Stimulated activated CD8-positive, alpha-beta memory T cell treated with anti-CD3 and anti-CD28 coated beads, Interleukin-12 subunit alpha, Interleukin-12 subunit beta, amount 100 ng/mL, for 24 hours (primary cell): ENCODE measurements around the gene EFCC1.

Source experiments
- DNase-seq: peaks from one replicate; pipeline ENCODE4 v3.0.0-alpha.2; 2020; ENCODE audit errors: extremely low read depth

EFCC1 gene

GRCh38 chr3:128994581-128995546 lies 6.2 kb upstream of the EFCC1 start:
- no peak for DNase-seq

DNA sequence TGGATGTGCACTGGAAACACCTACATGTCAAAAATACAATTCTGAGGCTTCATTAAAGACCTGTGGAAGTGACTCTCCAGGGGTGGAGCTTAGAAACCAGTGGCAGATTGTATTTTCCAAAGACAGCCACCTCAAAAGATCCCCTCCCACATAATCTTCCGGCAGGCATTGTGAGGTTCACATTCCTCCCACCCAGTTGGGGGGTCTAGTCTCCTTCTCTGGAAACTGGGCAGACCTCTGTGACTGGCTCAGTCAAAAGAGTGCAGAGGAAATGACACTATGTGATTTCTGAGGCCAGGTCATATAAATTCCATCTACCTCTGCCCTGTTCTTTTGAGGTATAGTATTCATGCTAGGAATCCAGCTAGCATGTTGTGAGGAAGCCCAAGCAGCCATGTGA lies 5.4 kb upstream of the EFCC1 start:
- no peak for DNase-seq

GRCh38 chr3:128996200-128996599 lies 4.9 kb upstream of the EFCC1 start:
- DNase-seq, result no peak

DNA sequence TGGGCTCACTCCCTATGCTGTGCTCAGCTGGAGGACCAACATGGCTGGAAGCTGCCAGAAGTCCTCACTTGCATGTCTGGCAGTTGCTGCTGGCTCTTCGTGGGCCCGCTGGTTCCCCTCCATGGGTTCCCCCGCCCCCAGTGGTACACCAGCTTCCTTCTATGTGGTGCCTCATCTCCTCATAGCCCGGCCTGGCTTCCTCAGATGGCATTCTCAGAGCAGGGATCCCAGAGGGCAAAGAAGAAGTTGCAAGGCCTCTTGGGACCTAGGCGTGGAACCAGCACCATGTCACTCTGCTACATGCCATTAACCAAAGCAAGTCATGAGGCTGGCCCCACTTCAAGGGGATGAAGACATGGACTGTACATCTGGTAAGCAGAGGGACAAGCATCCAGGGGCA lies 4.4 kb upstream of the EFCC1 start:
- DNase-seq, result no peak

DNA sequence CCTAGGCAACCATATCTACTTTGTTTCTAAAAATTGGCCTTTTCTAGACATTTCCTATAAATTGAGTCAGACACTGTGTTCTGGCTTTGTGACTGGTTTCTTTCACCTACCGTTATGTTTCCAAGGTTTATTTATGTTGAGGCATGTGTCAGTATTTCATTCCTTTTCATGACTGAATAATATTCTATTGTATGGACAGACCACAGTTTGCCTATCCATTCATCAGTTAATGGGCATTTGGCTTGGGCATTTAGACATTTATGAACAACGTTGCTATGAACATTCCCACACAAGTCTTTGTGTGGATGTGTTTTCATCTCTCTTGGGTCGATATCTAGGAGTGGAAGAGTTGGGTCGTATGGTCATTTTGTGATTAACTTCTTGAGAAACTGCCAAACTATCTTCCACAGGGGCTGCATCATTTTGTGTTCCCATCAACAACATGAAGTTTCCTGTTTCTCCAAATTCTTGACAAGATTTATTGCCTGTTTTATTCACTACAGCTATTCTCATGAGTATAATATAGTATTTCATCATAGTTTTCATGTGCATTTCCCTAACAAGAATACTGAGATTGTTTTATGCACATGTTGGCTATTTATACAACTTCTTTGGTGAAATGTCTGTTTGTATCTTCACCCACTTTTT lies 3.5 kb upstream of the EFCC1 start:
- DNase-seq, result no peak

DNA sequence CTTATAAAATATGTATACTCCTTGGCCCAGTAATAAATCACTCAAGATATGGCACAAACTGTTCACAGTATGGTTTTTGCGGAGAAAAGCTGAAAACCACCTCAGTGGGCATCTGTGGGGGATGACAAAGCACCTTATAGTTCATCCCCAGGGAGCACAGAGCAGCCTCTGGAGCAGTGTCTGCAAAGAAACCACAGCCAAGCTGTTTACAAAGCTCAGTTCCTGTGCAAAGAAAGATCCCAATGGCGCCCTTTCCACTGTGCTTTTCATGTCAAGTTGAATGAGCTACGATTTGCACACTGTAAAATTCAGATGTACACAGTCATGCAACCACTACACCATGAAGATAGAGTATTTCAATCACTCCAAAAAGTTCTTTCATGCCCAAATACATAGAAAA lies 2.5 kb upstream of the EFCC1 start:
- no peak for DNase-seq

- DNase-seq, result no peak
Measured at GRCh38 chr3:128999102-128999501, 2.0 kb upstream of the EFCC1 start.

- no peak for DNase-seq
Measured at GRCh38 chr3:129000742-129001100, 383 bp upstream of the EFCC1 start.

- no peak for DNase-seq
Measured at GRCh38 chr3:129001806-129002572, 885 bp downstream of the EFCC1 start.

DNA sequence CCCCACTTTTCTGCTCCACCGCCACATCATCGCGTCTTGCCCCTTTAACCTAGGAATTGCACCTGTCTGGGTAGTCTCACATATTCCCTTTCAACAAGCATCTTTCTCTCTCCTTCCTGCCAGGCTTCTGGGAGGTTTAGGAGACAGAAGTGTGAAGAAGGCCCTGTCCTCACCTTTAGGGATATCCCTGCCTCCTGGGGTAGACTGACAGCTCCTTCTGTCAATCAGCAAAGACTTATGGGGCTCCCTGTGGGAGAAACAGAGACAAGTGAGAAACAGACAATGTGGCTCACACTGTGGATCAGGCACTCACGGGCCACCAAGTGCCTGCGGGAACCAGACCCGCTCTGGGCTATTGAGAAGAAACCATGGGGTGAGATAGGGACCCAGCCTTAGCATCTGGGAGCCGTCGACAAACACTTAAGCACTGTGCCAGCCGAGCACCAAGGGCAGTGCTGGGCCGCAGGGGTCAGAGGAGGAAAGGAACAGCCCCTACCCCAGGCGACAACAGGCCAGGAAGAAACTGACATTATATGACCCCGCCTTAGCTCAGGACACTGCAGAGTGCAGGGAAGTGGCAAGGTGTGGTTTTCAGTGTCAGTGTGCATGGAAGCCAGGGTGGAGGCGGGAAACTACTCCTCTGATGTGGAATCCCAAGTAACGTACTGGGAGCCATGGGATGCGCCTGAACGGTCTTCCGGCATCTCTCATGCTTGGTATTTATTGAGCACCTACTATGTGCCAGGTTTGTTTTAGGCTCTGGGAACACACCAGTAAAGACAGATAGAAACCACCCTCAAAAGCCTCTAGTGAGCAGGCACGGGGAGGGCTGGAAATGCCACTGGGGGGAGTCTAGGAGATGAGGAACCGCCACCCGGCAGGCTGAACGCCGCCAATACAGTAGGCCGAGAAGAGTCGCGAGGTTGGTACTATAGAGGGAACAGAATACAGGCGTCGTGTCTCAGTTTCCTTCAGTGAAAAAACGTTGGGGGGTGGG lies 1.8 kb downstream of the EFCC1 start:
- DNase-seq, result no peak

DNA sequence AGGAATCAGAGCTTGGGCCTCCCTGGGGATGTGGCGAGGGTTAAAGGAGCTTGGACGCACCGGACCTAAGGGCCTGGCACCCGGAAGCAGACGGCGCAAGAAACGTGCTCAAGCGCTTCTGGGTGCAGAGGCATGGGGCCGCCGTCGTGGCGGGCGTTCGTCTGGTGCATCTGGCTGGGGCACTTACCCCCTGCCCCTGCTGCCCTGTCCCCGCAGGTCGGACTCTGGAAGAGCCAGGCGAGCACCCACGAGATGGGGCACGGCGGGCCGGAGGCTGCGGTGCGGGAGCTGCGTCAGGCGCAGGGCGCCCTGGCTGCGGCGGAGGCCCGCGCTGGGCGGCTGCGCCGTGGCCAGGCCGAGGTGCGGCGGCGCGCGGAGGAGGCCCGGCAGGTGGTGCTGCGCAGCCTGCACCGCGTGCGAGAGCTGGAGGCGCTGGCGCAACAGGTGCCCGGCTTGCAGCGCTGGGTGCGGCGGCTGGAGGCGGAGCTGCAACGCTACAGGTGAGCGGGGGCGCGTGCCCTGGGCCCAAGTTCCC lies 2.5 kb downstream of the EFCC1 start:
- DNase-seq, result no peak

- DNase-seq, result no peak
Measured at GRCh38 chr3:129004639-129005295, 3.7 kb downstream of the EFCC1 start.

DNA sequence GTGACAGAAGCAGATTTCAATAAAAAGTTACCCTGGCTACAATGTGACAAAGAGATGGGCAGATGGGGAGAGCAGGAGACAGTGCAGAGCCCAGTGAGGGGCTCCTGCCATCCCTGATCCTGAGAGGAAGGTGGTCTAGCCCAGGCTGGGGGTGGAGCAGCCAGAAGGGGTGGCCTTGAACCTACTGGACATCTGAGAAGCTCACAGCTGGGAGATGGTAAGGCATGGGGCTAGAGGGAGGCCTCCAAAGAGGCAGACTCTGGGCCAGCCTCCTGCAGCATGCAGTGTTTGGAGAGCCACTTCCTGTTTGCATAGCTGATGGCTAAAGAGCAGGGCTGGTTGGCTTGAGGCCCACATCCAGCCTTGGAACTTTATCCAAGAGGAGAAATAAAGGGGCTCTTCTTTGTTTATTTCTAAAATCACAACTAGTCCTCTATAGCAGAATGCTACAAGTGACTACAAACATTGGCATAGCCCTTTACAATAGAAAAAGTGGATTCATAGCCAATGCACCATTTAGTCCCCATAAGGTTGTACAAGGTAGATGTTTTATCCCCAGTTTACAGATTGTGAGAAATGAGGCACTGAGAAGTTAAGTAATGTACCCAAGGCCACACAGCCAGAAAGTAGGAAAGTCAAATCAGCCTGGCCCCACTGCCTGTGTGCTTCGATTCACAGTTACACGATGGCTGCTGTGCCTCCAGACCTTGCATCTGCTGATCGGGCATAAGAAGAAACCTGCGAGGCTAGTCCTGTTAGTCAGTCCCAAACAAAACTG lies 4.6 kb downstream of the EFCC1 start:
- DNase-seq, result no peak

DNA sequence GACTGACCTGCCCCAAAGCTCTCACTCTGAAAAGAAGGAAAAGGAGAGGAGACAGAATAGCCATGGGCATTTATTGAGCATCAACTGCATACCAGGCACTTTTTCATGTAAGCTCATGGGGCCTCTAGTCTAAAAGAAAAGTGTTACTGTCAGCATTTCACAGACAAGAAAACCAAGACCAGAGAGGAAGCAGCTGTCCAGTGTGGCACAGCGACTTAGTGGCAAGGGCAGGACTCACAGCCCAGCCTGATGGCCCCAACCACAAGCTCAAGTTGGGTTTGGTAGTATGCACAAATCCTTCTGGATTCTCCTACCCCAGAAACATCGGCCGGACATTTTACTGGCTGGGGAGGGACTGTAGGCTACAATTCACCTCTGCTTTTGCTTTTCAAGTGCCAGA lies 5.8 kb downstream of the EFCC1 start:
- DNase-seq, result no peak

DNA sequence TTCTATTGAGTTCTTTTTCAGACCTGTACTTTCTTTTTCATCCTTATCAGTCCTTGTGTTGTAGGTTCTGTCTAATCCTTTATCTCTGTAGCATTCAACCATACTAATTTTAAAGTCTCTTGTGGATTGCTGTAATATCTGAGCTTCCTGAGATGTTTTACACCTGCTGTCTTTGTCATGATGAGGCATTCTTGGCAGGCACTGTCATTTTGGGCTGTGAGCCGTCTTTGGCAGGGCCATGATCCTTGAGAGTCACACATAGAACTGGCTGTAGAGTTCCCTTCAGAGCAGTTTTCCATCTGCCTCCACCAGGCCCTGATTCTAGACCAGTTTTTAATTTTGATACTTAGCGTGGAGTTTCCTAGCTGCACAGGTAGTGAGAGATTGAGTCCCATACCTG lies 6.7 kb downstream of the EFCC1 start:
- no peak for DNase-seq

DNA sequence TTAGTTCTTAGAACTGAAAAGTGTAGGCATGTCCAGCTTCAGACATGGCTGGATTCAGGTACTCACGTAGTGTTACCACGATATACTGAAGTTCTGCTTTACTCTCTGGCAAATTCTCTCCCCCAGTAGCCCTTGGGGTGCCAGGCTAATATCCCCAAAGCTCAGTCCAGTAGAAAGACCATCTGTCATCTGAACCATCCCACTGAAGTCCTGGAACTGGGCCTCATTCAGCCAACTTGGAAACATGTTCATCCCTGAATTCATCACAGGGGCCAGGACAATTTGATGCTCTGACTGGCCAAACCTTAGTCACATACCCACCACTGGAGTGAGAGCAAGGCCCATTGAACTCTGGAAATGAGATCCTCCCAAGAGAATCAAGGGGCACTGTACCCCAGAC lies 8.2 kb downstream of the EFCC1 start:
- no peak for DNase-seq

GRCh38 chr3:129010310-129010956 lies 9.3 kb downstream of the EFCC1 start:
- DNase-seq, result no peak

GRCh38 chr3:129013491-129013891 lies 12.4 kb downstream of the EFCC1 start:
- DNase-seq, result no peak

- no peak for DNase-seq
Measured at GRCh38 chr3:129014148-129014547, 13.0 kb downstream of the EFCC1 start.
